Pancreas (tissue), 10 donors: Measurements from ENCODE around the gene COPS3. TPM values are rescaled to one million over a fixed set of nuclear protein-coding genes. Genes with fewer than 3 reads are reported as not detected.

Experiments
- ATAC-seq, 4 donors: fragments of 200-7000 bp; cut with Tn5 transposase; one replicate each; pipeline versions ENCODE4 v1.8.0 to v1.9.1; 2020; ENCODE audit warnings: mild to moderate bottlenecking in 4 of 4, moderate library complexity in 4 of 4
- DNase-seq, 6 donors: peaks; one replicate each; pipeline ENCODE4 v3.0.0-alpha.2; 2020
- FAIRE-seq: peaks from 2 replicates; lab custom pipeline; 2012; peaks lifted over from hg19 to GRCh38; lab: Jason Lieb, UNC
- H3K27ac ChIP-seq, 4 donors: fragments of 200-600 bp; sonication (generic); 1 replicate in 3 of 4; 2 replicates in 1 of 4; pipeline versions ENCODE4 v1.5.0 to v1.8.0; 2020
- H3K27me3 ChIP-seq, 4 donors: fragments of 200-600 bp; one replicate each; pipeline ENCODE4 v1.8.0; 2021
- H3K36me3 ChIP-seq, 3 donors: fragments of 200-600 bp; sonication (generic) in 1 of 3; one replicate each; pipeline versions ENCODE4 v1.5.0 to v1.8.0; 2020 to 2021
- H3K4me1 ChIP-seq, 3 donors: fragments of 200-600 bp; one replicate each; pipeline ENCODE4 v1.8.0; 2021
- H3K4me3 ChIP-seq, 4 donors: fragments of 200-600 bp; sonication (generic) in 2 of 4; one replicate each; pipeline versions ENCODE4 v1.5.0 to v1.8.0; 2020 to 2021
- H3K9me3 ChIP-seq, 4 donors: fragments of 200-600 bp; one replicate each; pipeline ENCODE4 v1.8.0; 2021
- WGBS, 2 donors: extraction: QIAGEN DNeasy Blood & Tissue Kit; methylation state at CpG; one replicate each; pipeline ENCODE4 v1.1.7; 2013; 5-methylcytosine and 5-hydroxymethylcytosine counted together
- intact Hi-C, 3 donors: fragments of 100-400 bp; cut with DNase I; formaldehyde crosslinking; loops; one replicate each; pipeline versions ENCODE4 v1.11.1 to v1.14.2; 2022
- polyA plus RNA-seq, 2 donors: library from polyadenylated mRNA; stranded (reverse); fragments of 200-250 nt; gene quantifications; one replicate each; pipeline ENCODE4 v1.2.3, GENCODE V29; 2013
- total RNA-seq, 6 donors: library from RNA; stranded (reverse); fragmentation: NEBNext Ultra II Directional in 4 of 6; extraction: Animal tissue kit (Norgen Biotek cat#: 25700) in 4 of 6; gene quantifications; one replicate each; pipeline versions ENCODE4 v1.2.1 to v1.2.4, GENCODE V29; 2021 to 2023
- TF ChIP-seq, protein P1 (sequence below), 4 donors: fragments of 200-600 bp; sonication (generic) in 3 of 4; IDR thresholded peaks; one replicate each; pipeline versions ENCODE4 v1.5.0 to v1.8.0; 2021; ENCODE audit warnings: antibody characterized with exemption in 4 of 4
- donor health status: healthy with polysubstance abuse.
- donor health status: DM: no; HTN: no; CAD: no; lungs with moderate emphysema.
- donor health status: DM: no; HTN: no; CAD: no.
- donor health status: control.
- donor health status: control.
- donor health status: Bipolar disorder and iron deficiency.
- donor health status: DM: yes; HTN: yes; CAD: no.
- donor health status: DM: no; HTN: no; CAD: no.
- donor health status: DM: no; HTN: no; CAD: no.
- donor health status: DM: yes; HTN: yes; CAD: no.

Gene COPS3
- total and polyA plus RNA-seq, 8 donors, result 17.6 to 51.1 (median 31.5) TPM

DNA sequence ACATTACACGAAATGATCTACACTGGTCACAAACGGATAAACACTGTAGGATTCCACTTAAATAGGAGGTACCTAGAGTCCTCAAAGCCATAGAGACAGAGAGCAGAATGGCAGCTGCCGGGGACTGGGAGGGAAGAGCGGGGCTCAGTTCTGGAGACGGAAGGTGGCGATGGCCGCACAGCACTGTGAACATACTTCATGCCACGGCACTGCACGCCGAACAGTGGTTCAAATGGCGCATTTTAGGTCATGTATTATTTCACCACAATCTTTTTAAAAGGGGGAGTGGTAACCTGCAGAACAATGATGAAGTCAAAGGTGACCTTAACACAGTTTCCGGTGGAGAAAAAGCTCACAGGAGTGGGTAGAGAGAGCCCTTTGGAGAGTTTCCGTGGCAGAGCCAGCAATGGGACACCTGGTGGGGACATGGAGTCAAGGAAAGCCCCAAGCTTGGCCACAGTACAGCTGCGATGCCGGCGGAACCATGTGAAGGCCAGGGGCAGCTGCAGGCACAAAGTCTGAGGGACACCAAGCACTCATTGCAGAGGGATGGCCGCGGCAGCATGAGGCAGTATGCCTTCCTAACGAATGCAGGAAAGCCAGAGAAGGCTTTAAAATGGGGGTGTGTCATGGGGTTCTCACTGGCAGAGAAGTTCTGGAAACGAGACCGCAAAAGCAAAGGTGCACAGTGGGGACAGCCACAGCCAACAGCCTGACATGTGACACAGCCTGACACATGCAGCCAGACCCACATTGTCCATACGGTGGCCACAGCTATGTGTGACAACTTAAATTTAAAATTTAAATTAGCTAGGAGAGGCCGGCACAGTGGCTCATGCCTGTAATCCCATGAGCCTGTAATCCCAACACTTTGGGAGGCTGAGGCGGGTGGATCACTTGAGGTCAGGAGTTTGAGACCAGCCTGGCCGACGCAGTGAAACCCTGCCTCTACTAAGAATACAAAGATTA is 51.3 kb downstream of the COPS3 start:
- Histone ChIP-seq H3K4me1 (no peaks in the 10 kb centered on the region), H3K36me3 (peaks cover 8 to 54% (median 53%) of the 10 kb centered on the region in 3 donors), H3K27me3 (no peaks in the 10 kb centered on the region), H3K27ac (no peak overlapping the region), H3K4me3 (no peak overlapping the region), H3K9me3 (no peaks in the 10 kb centered on the region)
- FAIRE-seq (no peak), ATAC-seq (no peak), DNase-seq (peak in 1 of 6 donors; percentile 10)
- TF ChIP-seq, protein P1, sequence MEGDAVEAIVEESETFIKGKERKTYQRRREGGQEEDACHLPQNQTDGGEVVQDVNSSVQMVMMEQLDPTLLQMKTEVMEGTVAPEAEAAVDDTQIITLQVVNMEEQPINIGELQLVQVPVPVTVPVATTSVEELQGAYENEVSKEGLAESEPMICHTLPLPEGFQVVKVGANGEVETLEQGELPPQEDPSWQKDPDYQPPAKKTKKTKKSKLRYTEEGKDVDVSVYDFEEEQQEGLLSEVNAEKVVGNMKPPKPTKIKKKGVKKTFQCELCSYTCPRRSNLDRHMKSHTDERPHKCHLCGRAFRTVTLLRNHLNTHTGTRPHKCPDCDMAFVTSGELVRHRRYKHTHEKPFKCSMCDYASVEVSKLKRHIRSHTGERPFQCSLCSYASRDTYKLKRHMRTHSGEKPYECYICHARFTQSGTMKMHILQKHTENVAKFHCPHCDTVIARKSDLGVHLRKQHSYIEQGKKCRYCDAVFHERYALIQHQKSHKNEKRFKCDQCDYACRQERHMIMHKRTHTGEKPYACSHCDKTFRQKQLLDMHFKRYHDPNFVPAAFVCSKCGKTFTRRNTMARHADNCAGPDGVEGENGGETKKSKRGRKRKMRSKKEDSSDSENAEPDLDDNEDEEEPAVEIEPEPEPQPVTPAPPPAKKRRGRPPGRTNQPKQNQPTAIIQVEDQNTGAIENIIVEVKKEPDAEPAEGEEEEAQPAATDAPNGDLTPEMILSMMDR (IDR thresholded peaks at IDR 0.05), result no peak
- intact Hi-C loops, result no loop called here
- 91 to 93% methylated on average over 26 of the region's 26 CpGs for WGBS, 2 donors

DNA sequence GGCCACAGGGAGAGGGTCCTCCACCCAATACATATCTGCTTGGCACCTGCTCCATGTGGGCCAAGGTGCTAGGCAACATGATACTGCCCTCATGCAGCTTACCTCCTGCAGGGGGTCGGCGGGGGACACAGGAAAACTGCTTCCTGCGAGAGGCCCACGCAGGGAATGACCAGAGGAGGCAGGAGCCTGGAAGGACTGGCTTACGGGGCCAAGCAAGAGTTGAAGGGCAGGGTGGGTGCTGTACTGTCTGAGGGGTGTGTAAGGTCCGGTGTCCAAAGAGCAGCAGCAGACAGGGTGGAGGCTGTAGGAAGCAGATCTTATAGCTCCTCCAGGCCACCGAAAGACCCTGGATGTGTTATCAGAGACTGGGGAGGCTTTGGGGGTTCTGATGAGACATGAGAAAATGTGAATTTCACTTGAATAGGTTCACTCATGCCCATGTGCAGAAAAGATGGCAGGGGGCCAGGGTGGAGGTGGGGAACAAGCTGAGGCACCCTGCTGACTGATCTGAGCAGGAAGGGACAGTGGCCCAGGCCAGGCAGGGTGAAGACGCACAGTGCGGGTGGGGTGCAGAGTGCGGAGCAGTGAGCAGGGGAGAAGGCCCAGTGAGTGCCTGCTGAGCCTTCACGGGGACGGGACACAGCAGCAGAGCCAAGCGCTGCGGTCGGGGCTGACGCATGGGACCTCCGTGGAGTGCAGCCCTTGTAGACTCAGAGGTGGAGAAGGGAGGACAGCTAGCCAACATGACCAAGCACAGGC is 52.3 kb downstream of the COPS3 start:
- Histone ChIP-seq H3K36me3 (peaks cover 8 to 63% (median 60%) of the 10 kb centered on the region in 3 donors), H3K4me1 (no peaks in the 10 kb centered on the region), H3K27ac (no peak overlapping the region), H3K27me3 (no peaks in the 10 kb centered on the region), H3K9me3 (no peaks in the 10 kb centered on the region), H3K4me3 (no peak overlapping the region)
- peak in 1 of 6 donors; percentile 59 for DNase-seq
- intact Hi-C loops, result no loop called here
- FAIRE-seq, result no peak
- WGBS, 2 donors, result 92 to 95% methylated on average over 17 of the region's 17 CpGs
- ATAC-seq, result peak in 1 of 4 donors; percentile 20
- TF ChIP-seq, protein P1 (IDR thresholded peaks at IDR 0.05), result no peak

DNA sequence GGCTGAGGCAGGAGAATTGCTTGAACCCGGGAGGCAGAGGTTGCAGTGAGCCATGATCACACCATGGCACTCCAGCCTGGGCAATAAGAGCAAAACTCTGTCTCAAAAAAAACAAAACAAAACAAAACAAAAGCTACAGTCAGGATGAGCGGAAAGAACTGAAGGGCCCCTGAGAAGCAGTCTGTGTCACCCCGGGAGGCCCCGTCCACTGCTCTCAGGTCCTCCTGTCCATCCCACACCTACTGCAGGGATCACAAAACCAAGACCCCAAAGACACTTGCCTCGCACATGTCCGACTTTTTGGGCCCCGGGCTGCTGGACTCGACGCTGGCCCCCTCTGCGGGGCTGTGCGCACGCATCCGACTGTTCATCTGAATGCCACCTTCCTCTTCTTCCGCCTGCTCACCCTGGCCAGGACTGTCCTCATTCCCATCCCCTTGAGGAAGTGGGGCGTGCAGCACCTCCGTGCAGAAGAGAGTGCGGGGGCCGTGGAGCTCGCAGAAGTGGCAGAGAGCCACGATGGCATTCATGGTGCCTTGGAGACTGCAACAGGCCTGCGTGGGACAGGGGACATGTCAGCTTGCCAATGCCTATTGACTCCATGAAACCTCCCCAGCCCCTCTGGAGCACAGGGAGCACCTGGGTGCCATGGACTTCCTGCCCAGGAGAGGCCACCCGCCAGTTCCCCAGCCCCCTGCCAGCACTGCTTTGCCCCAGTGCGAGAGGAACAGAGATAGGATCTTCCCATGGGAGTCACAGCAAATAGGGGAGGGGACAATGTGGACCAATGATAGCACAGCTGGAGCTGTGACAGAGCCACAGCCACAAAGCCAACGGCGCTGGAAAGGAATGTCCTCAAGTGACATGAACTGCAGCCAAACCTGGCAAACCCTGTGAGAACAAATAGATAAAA is 53.2 kb downstream of the COPS3 start:
- Histone ChIP-seq H3K27me3 (no peaks in the 10 kb centered on the region), H3K36me3 (peaks cover 8 to 72% (median 63%) of the 10 kb centered on the region in 3 donors), H3K4me3 (no peak overlapping the region), H3K27ac (no peak overlapping the region), H3K4me1 (no peaks in the 10 kb centered on the region), H3K9me3 (no peaks in the 10 kb centered on the region)
- DNase-seq (peak in 1 of 6 donors; percentile 52), FAIRE-seq (no peak), ATAC-seq (peak in 1 of 4 donors; percentile 45)
- intact Hi-C loops, result no loop called here
- TF ChIP-seq, protein P1 (IDR thresholded peaks at IDR 0.05), result no peak
- 82 to 83% methylated on average over 25 of the region's 25 CpGs for WGBS, 2 donors

DNA sequence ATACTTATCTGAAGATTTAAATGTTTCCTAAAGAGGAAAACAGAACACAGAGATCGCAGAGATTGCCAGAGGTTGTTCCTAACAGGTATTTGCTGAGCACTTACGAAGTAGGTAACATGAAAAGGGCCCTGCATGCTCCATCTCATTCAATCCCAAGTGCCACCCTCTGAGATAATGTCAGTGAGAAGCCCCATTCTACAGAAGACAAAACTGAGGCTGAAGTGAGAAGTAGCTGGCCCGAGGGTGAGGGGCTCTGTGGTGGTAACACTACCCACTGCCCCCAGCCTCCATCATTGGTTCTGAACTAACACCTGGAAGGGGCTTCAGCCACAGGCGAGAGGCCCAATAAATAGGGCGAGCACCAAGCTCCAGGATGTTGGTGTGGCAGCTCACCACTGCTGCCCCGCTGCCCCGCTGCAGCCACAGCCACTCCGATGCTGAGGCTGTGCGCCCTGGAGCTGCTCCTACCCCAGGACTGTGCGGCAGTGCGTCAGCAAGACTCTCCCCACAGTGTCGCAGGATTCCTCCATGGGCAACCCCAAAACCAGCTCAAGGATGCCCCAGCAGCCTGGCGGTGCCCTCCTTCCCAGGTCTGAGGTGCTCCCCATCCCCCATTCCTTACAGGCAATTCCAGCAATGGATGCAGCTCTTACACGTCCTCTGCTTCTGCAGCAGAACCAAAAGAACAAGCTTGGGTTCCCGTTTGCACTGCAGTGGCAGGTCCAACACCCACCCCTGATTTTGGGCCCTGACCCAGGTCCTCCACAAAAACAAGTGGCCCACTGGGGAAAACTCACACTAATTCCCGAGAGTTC is 54.4 kb downstream of the COPS3 start:
- no peaks in the 10 kb centered on the region for H3K4me1 ChIP-seq
- 93 to 96% methylated on average over 16 of the region's 16 CpGs for WGBS, 2 donors
- no peaks in the 10 kb centered on the region for H3K27me3 ChIP-seq
- no peaks in the 10 kb centered on the region for H3K9me3 ChIP-seq
- TF ChIP-seq, protein P1 (IDR thresholded peaks at IDR 0.05), result no peak
- peaks cover 8 to 79% (median 61%) of the 10 kb centered on the region in 3 donors for H3K36me3 ChIP-seq
- H3K4me3 ChIP-seq, result no peak overlapping the region
- no peak for ATAC-seq
- peak in 1 of 6 donors; percentile 44 for DNase-seq
- FAIRE-seq, result no peak
- no peak overlapping the region for H3K27ac ChIP-seq
- intact Hi-C loops, result no loop called here
